Pancreas (tissue), 10 donors: ENCODE measurements around the gene RAB36. TPM values are rescaled to one million over a fixed set of nuclear protein-coding genes. Genes with fewer than 3 reads are reported as not detected.
A peak's percentile ranks its signal among the peaks of the same experiment; 100 is the strongest.

Experiments used
- ATAC-seq, 4 donors: fragments of 200-7000 bp; cut with Tn5 transposase; one replicate each; pipeline versions ENCODE4 v1.8.0 to v1.9.1; 2020; ENCODE audit warnings: mild to moderate bottlenecking in 4 of 4, moderate library complexity in 4 of 4
- DNase-seq, 6 donors: peaks; one replicate each; pipeline ENCODE4 v3.0.0-alpha.2; 2020
- FAIRE-seq: peaks from 2 replicates; lab custom pipeline; 2012; peaks lifted over from hg19 to GRCh38; lab: Jason Lieb, UNC
- H3K27ac ChIP-seq, 4 donors: fragments of 200-600 bp; sonication (generic); 1 replicate in 3 of 4; 2 replicates in 1 of 4; pipeline versions ENCODE4 v1.5.0 to v1.8.0; 2020
- H3K27me3 ChIP-seq, 4 donors: fragments of 200-600 bp; one replicate each; pipeline ENCODE4 v1.8.0; 2021
- H3K36me3 ChIP-seq, 3 donors: fragments of 200-600 bp; sonication (generic) in 1 of 3; one replicate each; pipeline versions ENCODE4 v1.5.0 to v1.8.0; 2020 to 2021
- H3K4me1 ChIP-seq, 3 donors: fragments of 200-600 bp; one replicate each; pipeline ENCODE4 v1.8.0; 2021
- H3K4me3 ChIP-seq, 4 donors: fragments of 200-600 bp; sonication (generic) in 2 of 4; one replicate each; pipeline versions ENCODE4 v1.5.0 to v1.8.0; 2020 to 2021
- H3K9me3 ChIP-seq, 4 donors: fragments of 200-600 bp; one replicate each; pipeline ENCODE4 v1.8.0; 2021
- CTCF ChIP-seq, 4 donors: fragments of 200-600 bp; sonication (generic) in 3 of 4; IDR thresholded peaks; one replicate each; pipeline versions ENCODE4 v1.5.0 to v1.8.0; 2021; ENCODE audit warnings: antibody characterized with exemption in 4 of 4
- WGBS, 2 donors: extraction: QIAGEN DNeasy Blood & Tissue Kit; methylation state at CpG; one replicate each; pipeline ENCODE4 v1.1.7; 2013; 5-methylcytosine and 5-hydroxymethylcytosine counted together
- intact Hi-C, 3 donors: fragments of 100-400 bp; cut with DNase I; formaldehyde crosslinking; loops; one replicate each; pipeline versions ENCODE4 v1.11.1 to v1.14.2; 2022
- polyA plus RNA-seq, 2 donors: library from polyadenylated mRNA; stranded (reverse); fragments of 200-250 nt; gene quantifications; one replicate each; pipeline ENCODE4 v1.2.3, GENCODE V29; 2013
- total RNA-seq, 6 donors: library from RNA; stranded (reverse); fragmentation: NEBNext Ultra II Directional in 4 of 6; extraction: Animal tissue kit (Norgen Biotek cat#: 25700) in 4 of 6; gene quantifications; one replicate each; pipeline versions ENCODE4 v1.2.1 to v1.2.4, GENCODE V29; 2021 to 2023
- donor health status: healthy with polysubstance abuse.
- donor health status: DM: no; HTN: no; CAD: no; lungs with moderate emphysema.
- donor health status: DM: no; HTN: no; CAD: no.
- donor health status: control.
- donor health status: control.
- donor health status: Bipolar disorder and iron deficiency.
- donor health status: DM: yes; HTN: yes; CAD: no.
- donor health status: DM: no; HTN: no; CAD: no.
- donor health status: DM: no; HTN: no; CAD: no.
- donor health status: DM: yes; HTN: yes; CAD: no.

RAB36 gene
- total and polyA plus RNA-seq, 8 donors: 1.2 to 7.3 (median 3.1) TPM

- H3K4me3 ChIP-seq: no peak overlapping the region
- ATAC-seq (no peak), DNase-seq (no peak), FAIRE-seq (no peak)
- no peaks in the 10 kb centered on the region for H3K36me3 ChIP-seq
- intact Hi-C loops: no loop called here
- no peaks in the 10 kb centered on the region for H3K9me3 ChIP-seq
- no peak for TF ChIP-seq CTCF (IDR thresholded peaks at IDR 0.05)
- H3K4me1 ChIP-seq: no peaks in the 10 kb centered on the region
- H3K27me3 ChIP-seq: no peaks in the 10 kb centered on the region
- no peak overlapping the region for H3K27ac ChIP-seq
- WGBS, 2 donors: 81 to 84% methylated on average over 7 of the region's 7 CpGs
Observed at GRCh38 chr22:23108249-23109078, 36.8 kb upstream of the RAB36 start.

- Histone ChIP-seq H3K27ac (no peak overlapping the region), H3K9me3 (no peaks in the 10 kb centered on the region), H3K36me3 (no peaks in the 10 kb centered on the region), H3K4me1 (no peaks in the 10 kb centered on the region), H3K27me3 (no peaks in the 10 kb centered on the region), H3K4me3 (no peak overlapping the region)
- WGBS, 2 donors: 80 to 85% methylated on average over 6 of the region's 6 CpGs
- no peak for FAIRE-seq
- intact Hi-C loops: no loop called here
- no peak for TF ChIP-seq CTCF (IDR thresholded peaks at IDR 0.05)
- DNase-seq: no peak
- no peak for ATAC-seq
Observed at GRCh38 chr22:23109079-23109347, 36.3 kb upstream of the RAB36 start.

GRCh38 chr22:23109441-23109978, 35.8 kb upstream of the RAB36 start:
- no peak overlapping the region for H3K4me3 ChIP-seq
- no peaks in the 10 kb centered on the region for H3K27me3 ChIP-seq
- no peaks in the 10 kb centered on the region for H3K9me3 ChIP-seq
- FAIRE-seq (no peak), DNase-seq (no peak), ATAC-seq (no peak)
- no peak for TF ChIP-seq CTCF (IDR thresholded peaks at IDR 0.05)
- no peak overlapping the region for H3K27ac ChIP-seq
- WGBS, 2 donors: 73 to 79% methylated on average over 5 of the region's 5 CpGs
- intact Hi-C loops: no loop called here
- no peaks in the 10 kb centered on the region for H3K36me3 ChIP-seq
- H3K4me1 ChIP-seq: no peaks in the 10 kb centered on the region

GRCh38 chr22:23110190-23110921, 34.9 kb upstream of the RAB36 start:
- Histone ChIP-seq H3K27me3 (no peaks in the 10 kb centered on the region), H3K36me3 (no peaks in the 10 kb centered on the region), H3K9me3 (no peaks in the 10 kb centered on the region), H3K4me1 (no peaks in the 10 kb centered on the region), H3K4me3 (no peak overlapping the region), H3K27ac (no peak overlapping the region)
- WGBS, 2 donors: 69 to 78% methylated on average over 9 to 10 of the region's 10 CpGs
- FAIRE-seq: no peak
- no peak for TF ChIP-seq CTCF (IDR thresholded peaks at IDR 0.05)
- no peak for DNase-seq
- intact Hi-C loops: no loop called here
- peak in 3 of 4 donors; percentile 26 to 53 (median 49) for ATAC-seq
